Transverse colon (tissue), 3 donors: ENCODE data around the gene PLPP1.

Experiments used
- EP300 ChIP-seq: sonication (generic); formaldehyde crosslinking; IDR thresholded peaks from one replicate; pipeline ENCODE4 v1.6.1; 2017; ENCODE audit warnings: antibody characterized with exemption, low read depth
- POLR2A ChIP-seq: fragments of 450-650 bp; IDR thresholded peaks from one replicate; pipeline ENCODE4 v1.6.1; 2016; ENCODE audit warnings: antibody characterized with exemption, mild to moderate bottlenecking, moderate library complexity
- TF ChIP-seq, protein P1 (sequence below), 5 experiments: fragments of 200-600 bp in 3 of 5; fragments of 450-650 bp in 2 of 5; sonication (generic) in 3 of 5; IDR thresholded peaks; 1 replicate in 2 of 5; 2 replicates in 3 of 5; pipeline ENCODE4 v1.5.1; 2016 to 2017; ENCODE audit warnings: antibody characterized with exemption in 5 of 5, inconsistent platforms in 3 of 5, mild to moderate bottlenecking in 2 of 5, moderate library complexity in 1 of 5

DNA sequence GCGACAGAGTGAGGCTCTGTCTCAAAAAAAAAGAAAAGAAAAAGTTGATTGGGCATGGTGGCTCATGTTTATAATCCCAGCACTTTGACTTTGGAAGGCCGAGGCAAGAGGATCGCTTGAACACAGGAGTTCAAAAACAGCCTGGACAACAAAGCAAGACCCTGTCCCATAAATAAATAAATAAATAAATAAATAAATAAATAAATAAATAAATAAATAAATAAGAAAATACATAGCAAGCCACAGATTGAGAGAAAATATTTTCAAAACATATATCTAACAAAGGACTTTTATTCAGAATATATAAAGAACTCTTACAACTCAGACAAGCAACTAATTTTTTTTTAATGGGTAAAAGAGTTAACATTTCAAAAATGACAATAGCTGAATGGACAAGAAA lies 71.2 kb downstream of the PLPP1 start:
- no peak for TF ChIP-seq POLR2A
- no peak for TF ChIP-seq EP300
- TF ChIP-seq, protein P1, sequence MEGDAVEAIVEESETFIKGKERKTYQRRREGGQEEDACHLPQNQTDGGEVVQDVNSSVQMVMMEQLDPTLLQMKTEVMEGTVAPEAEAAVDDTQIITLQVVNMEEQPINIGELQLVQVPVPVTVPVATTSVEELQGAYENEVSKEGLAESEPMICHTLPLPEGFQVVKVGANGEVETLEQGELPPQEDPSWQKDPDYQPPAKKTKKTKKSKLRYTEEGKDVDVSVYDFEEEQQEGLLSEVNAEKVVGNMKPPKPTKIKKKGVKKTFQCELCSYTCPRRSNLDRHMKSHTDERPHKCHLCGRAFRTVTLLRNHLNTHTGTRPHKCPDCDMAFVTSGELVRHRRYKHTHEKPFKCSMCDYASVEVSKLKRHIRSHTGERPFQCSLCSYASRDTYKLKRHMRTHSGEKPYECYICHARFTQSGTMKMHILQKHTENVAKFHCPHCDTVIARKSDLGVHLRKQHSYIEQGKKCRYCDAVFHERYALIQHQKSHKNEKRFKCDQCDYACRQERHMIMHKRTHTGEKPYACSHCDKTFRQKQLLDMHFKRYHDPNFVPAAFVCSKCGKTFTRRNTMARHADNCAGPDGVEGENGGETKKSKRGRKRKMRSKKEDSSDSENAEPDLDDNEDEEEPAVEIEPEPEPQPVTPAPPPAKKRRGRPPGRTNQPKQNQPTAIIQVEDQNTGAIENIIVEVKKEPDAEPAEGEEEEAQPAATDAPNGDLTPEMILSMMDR (IDR thresholded peaks at IDR 0.05), result no peak
